Fibroblast of lung (primary cell): ENCODE results near the gene GON7.

ENCODE experiments used
- CTCF ChIP-seq, 2 donors: IDR thresholded peaks in 1 of 2; conservative IDR thresholded peaks in 1 of 2; 1 replicate in 1 of 2; 2 replicates in 1 of 2; pipeline ENCODE4 v1.5.1; 2011 to 2012; ENCODE audit warnings: low read length in 2 of 2, control low read depth in 1 of 2, inconsistent platforms in 1 of 2, low read depth in 1 of 2, mild to moderate bottlenecking in 1 of 2
- EZH2 ChIP-seq: IDR thresholded peaks from 2 replicates; pipeline ENCODE4 v1.5.1; 2012; ENCODE audit warnings: low read length, control low read depth, mild to moderate bottlenecking; ENCODE audit errors: missing control alignments

- TF ChIP-seq CTCF (conservative IDR thresholded peaks at IDR 0.05 in 1 of 2, IDR thresholded peaks at IDR 0.05 in 1 of 2; ENCODE audit: low read depth in 1 of 2, low read length in 2 of 2) (no peak), EZH2 (no peak)
Observed at GRCh38 chr14:93171376-93171775, 35.5 kb downstream of the GON7 start.
